Suprapubic skin (tissue), 3 donors: ENCODE measurements around the gene ZBTB8A.

Source experiments
- CTCF ChIP-seq, 2 donors: fragments of 200-600 bp in 1 of 2; fragments of 450-650 bp in 1 of 2; sonication (generic) in 1 of 2; IDR thresholded peaks; one replicate each; pipeline ENCODE4 v1.5.1; 2016 to 2019; ENCODE audit warnings: antibody characterized with exemption in 2 of 2, mild to moderate bottlenecking in 1 of 2, moderate library complexity in 1 of 2
- EP300 ChIP-seq: sonication (generic); formaldehyde crosslinking; IDR thresholded peaks from one replicate; pipeline ENCODE4 v1.6.1; 2017; ENCODE audit warnings: antibody characterized with exemption
- POLR2A ChIP-seq, 2 donors: fragments of 450-650 bp; IDR thresholded peaks; one replicate each; pipeline ENCODE4 v1.6.1; 2017; ENCODE audit warnings: antibody characterized with exemption in 2 of 2, mild to moderate bottlenecking in 2 of 2, moderate library complexity in 2 of 2

DNA sequence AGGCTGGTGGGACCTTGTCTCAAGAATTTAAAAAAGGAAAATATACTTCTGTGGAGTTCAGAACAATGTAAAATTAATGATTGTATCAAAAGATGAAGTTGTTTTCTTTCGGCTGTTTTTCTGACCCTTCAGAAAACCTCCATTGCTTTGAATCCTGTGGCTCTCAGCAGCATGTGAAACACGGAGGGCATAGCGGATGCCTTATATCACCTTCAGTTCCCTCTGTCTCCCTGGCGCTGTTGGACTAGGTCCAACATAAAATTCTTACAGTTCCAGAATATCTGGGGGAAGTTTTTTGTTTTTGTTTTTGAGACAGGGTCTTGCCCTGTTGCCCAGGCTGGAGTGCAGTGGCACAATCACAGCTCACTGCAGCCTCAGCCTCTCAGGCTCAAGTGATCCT, 7.4 kb downstream of the ZBTB8A start:
- TF ChIP-seq CTCF (IDR thresholded peaks at IDR 0.05): no peak
- TF ChIP-seq POLR2A (IDR thresholded peaks at IDR 0.05): no peak
- no peak for TF ChIP-seq EP300
